GM19099 (cell line): ENCODE data around the gene NARF.

Experiments used
- POLR2A ChIP-seq: IDR thresholded peaks from 3 replicates; pipeline ENCODE4 v1.6.1; 2011; ENCODE audit warnings: low read depth; ENCODE audit not compliant: insufficient read length; ENCODE audit errors: extremely low read depth

The NARF gene

GRCh38 chr17:82424001-82424862, 34.3 kb upstream of the NARF start:
- no peak for TF ChIP-seq POLR2A

DNA sequence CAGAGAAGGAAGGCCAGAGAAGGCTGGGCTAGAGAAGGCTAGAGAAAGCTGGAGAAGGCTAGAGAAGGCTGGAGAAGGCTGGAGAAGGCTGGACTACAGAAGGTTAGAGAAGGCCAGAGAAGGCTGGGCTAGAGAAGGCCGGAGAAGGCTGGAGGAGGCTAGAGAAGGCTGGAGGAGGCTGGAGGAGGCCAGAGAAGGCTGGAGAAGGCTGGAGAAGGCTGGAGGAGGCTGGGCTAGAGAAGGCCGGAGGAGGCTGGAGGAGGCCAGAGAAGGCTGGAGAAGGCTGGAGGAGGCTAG, 33.7 kb upstream of the NARF start:
- TF ChIP-seq POLR2A: no peak

DNA sequence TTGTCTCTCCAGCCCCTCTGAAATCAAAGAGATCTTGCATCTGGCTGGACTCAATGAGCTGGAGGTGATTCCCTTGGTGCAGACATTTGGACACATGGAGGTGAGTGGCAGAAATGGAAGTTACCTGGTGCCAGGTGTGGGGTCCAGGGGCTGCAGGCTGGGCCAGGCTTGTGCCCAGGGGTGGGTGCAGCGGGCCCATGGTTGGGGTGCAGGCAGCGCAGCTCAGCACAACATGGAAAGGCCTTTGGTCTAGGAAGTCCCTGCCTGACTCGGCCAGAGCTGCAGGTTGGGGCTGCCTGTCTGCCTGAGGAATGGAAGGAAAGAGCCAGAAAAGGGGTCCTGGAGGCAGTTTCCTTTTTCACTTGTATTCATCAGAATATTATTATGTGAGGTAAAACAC, 30.0 kb upstream of the NARF start:
- no peak for TF ChIP-seq POLR2A

GRCh38 chr17:82429824-82430223, 28.7 kb upstream of the NARF start:
- TF ChIP-seq POLR2A: no peak

DNA sequence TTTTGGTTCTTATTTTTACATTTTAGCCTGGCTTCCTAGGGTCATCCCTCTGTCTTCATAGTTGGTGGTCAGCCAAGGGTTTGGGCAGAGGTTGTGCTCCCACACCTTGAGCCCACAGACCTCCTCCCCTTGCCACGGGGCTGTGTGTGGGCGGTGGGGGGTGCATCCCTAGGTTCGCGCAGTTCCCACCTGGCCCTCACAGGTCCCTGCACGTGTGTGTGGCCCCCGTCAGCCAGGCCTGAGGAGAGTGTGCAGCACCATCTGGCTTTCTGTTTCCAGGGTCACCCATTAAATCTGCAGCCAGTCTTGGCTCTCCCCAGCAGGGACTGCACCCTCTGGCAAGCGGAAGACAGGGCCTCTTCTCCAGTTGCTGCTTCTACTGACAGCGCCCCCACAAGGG, 26.5 kb upstream of the NARF start:
- no peak for TF ChIP-seq POLR2A

GRCh38 chr17:82433560-82434215, 24.9 kb upstream of the NARF start:
- TF ChIP-seq POLR2A: no peak

DNA sequence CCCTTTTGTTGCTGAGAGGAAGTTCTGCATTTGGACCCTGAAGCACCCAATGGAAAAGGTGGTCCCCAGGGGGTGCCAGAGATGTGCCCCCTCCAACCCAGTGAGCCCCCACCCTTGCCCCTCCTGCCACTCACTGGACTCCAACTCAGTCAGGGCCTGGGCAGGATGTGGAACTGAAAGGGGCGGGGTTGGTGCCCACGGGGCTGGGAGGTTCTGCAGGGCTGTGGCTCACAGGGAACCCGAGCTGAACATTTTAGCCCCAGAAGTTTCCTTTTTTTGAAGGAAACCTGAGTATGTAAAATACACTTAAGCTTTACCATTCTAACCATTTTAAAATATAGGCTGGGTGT, 24.4 kb upstream of the NARF start:
- no peak for TF ChIP-seq POLR2A

GRCh38 chr17:82435103-82435502, 23.4 kb upstream of the NARF start:
- TF ChIP-seq POLR2A: no peak

- TF ChIP-seq POLR2A: no peak
Observed at GRCh38 chr17:82435601-82436583, 22.6 kb upstream of the NARF start.

DNA sequence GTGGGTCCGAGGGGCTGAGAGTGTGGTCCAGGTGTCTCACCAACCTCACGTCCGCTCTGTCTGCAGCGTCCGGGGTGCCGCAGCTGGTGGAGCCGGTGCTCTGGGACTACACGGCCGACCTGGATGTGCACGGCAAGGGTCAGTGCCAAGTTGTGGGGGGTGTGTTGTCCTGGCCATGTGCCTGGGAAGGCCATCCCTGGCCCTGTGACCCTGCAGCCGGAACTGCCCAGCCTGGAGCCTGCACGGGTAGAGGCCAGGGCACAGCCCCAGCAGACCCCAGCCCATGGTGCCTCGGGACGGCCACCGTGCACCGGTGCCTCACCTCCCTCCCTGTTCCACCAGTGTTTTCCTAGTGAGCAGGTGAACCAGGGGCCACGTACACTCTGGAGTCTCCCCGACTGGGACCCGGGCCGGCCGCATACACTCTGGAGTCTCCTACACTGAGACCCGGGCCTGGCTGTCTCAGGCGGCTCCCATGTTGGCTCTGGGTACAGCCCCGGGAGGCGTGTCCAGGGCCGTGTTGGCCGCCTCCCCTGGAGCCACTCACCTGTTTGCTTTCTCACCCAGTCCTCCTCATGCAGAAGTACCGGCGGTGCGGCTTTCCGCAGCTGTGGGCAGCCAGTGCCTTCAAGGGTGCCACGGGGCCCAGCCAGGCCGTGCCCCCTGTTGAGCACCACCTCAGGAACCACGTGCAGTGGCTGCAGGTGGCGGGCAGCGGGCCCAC, 21.8 kb upstream of the NARF start:
- no peak for TF ChIP-seq POLR2A

DNA sequence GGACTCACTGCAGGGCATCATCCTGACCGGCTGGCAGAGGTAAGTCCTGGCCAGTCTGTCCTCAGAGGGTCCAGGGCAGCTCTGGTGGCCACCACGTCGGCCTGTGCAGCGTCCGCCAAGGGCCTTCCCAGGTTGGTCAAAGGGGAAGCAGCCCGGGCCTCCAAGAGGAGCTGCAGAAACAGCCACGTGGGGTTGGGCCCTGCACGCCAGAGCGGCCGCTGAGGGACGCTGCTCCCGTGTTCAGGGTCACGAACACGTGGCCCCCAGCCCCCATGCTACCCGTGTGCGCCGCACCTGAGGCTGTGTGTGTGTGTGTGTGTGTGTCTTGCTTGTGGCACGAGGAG, 21.2 kb upstream of the NARF start:
- TF ChIP-seq POLR2A: no peak

GRCh38 chr17:82438401-82439193, 19.9 kb upstream of the NARF start:
- TF ChIP-seq POLR2A: no peak

GRCh38 chr17:82439194-82439828, 19.2 kb upstream of the NARF start:
- no peak for TF ChIP-seq POLR2A
